Ishikawa (cell line): ENCODE data around the gene SYNCRIP.

ENCODE experiments used
- CEBPB ChIP-seq: IDR thresholded peaks from 2 replicates; pipeline ENCODE4 v1.6.1; 2012
- FOXM1 ChIP-seq: IDR thresholded peaks from 2 replicates; pipeline ENCODE4 v1.6.1; 2012; ENCODE audit warnings: low read depth, borderline replicate concordance
- RAD21 ChIP-seq: IDR thresholded peaks from 2 replicates; pipeline ENCODE4 v1.6.1; 2012; ENCODE audit warnings: low read depth
- TAF1 ChIP-seq: IDR thresholded peaks from 2 replicates; pipeline ENCODE4 v1.6.1; 2012; ENCODE audit warnings: low read depth, mild to moderate bottlenecking
- YY1 ChIP-seq: IDR thresholded peaks from 2 replicates; pipeline ENCODE4 v1.6.1; 2012; ENCODE audit warnings: low read depth
- TF ChIP-seq, protein P1 (sequence below): IDR thresholded peaks from 2 replicates; pipeline ENCODE4 v1.6.1; 2012
- TF ChIP-seq, protein P2 (sequence below): IDR thresholded peaks from 2 replicates; pipeline ENCODE4 v1.6.1; 2012

DNA sequence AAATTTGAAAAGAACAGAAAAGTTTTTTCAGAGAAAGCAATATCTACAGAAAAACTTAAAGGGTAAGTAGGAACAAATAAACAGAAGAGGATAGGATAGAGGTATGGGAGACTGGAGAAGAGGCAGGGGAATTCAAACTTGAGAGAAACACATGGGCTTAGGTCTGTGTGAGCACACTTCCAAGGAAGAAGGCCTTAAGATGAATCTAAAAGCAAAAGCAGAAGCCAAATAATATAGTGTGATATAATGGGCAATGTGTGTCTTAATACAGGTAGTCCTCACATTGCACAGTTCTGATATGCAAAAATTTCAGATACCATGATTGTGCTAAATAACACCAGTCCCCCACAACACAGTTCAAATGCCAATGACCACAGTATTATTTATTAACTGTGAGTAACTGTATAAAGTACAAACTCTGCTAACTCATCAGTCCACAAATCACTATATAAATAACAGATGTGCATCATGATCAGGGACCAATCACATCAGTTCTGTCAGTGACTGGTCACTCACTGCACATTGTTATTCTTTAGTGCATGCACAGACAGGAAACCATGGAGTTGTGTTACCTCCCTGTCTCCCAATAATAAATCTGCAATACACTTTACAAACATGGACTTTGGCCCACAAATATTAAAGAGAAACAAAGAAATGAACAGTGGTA lies 67.6 kb downstream of the SYNCRIP start:
- TF ChIP-seq FOXM1, result no peak
- no peak for TF ChIP-seq RAD21
- no peak for TF ChIP-seq YY1
- TF ChIP-seq CEBPB, result no peak
- TF ChIP-seq, protein P1, sequence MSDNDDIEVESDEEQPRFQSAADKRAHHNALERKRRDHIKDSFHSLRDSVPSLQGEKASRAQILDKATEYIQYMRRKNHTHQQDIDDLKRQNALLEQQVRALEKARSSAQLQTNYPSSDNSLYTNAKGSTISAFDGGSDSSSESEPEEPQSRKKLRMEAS, result no peak
- TF ChIP-seq, protein P2, sequence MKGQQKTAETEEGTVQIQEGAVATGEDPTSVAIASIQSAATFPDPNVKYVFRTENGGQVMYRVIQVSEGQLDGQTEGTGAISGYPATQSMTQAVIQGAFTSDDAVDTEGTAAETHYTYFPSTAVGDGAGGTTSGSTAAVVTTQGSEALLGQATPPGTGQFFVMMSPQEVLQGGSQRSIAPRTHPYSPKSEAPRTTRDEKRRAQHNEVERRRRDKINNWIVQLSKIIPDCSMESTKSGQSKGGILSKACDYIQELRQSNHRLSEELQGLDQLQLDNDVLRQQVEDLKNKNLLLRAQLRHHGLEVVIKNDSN, result no peak
- TF ChIP-seq TAF1, result no peak
